Panc1 (cell line): ENCODE measurements around the gene STK10. TPM values are rescaled to one million over a fixed set of nuclear protein-coding genes. Genes with fewer than 3 reads are reported as not detected.

Source experiments
- ATAC-seq: fragments of 200-7000 bp; cut with Tn5 transposase; 2 replicates; pipeline ENCODE4 v1.9.1; 2020; ENCODE audit warnings: mild to moderate bottlenecking, moderate library complexity
- BruUV-seq: library from RNA; stranded (reverse); fragments of 400-500 nt; replicated peaks from 2 replicates; lab custom pipeline; 2021; lab: Mats Ljungman, UMichigan
- CTCF ChIA-PET: fragments of 300-600 bp; sonication (Branson Sonifier 250); formaldehyde crosslinking; loops from one replicate; lab custom pipeline; 2022; ENCODE audit warnings: antibody characterized with exemption; lab: Charles Lee
- POLR2A ChIA-PET: fragments of 300-600 bp; sonication (Branson Sonifier 250); formaldehyde crosslinking; loops from one replicate; lab custom pipeline; 2022; ENCODE audit warnings: antibody characterized with exemption; lab: Charles Lee
- DNase-seq: peaks from one replicate; pipeline ENCODE4 v3.0.0-alpha.2; 2010; ENCODE audit warnings: low read depth, low spot score
- H3K27ac ChIP-seq: 2 replicates; pipeline ENCODE4 v1.5.1; 2011; ENCODE audit warnings: mild to moderate bottlenecking, low read length, inconsistent platforms
- H3K27me3 ChIP-seq: fragments of 200-500 bp; sonication (Bioruptor generic); 2 replicates; pipeline ENCODE4 v1.6.0; 2014; ENCODE audit warnings: low read length, inconsistent platforms; ENCODE audit not compliant: control insufficient read depth, insufficient read depth
- H3K36me3 ChIP-seq: fragments of 200-500 bp; sonication (Bioruptor generic); 2 replicates; pipeline ENCODE4 v1.5.1; 2014; ENCODE audit warnings: inconsistent platforms, mild to moderate bottlenecking, low read length, moderate library complexity; ENCODE audit not compliant: control insufficient read depth, insufficient read depth
- H3K4me1 ChIP-seq: 2 replicates; pipeline ENCODE4 v1.5.1; 2011; ENCODE audit warnings: inconsistent platforms, mild to moderate bottlenecking, low read length, moderate library complexity; ENCODE audit not compliant: control insufficient read depth, insufficient read depth
- H3K4me3 ChIP-seq, 2 experiments: 2 replicates each; pipeline ENCODE4 v1.5.1; 2011 to 2012; ENCODE audit warnings: low read depth in 2 of 2, low read length in 2 of 2, mild to moderate bottlenecking in 2 of 2, inconsistent platforms in 1 of 2, moderate library complexity in 1 of 2
- H3K9me3 ChIP-seq: fragments of 200-500 bp; sonication (Bioruptor generic); 2 replicates; pipeline ENCODE4 v1.5.1; 2014; ENCODE audit warnings: low read depth, mild to moderate bottlenecking, inconsistent platforms, low read length, moderate library complexity; ENCODE audit not compliant: control insufficient read depth, insufficient read depth
- POLR2AphosphoS5 ChIP-seq: IDR thresholded peaks from 2 replicates; pipeline ENCODE4 v1.6.1; 2012; ENCODE audit warnings: mild to moderate bottlenecking, low read depth, low read length, moderate library complexity
- SIN3A ChIP-seq: IDR thresholded peaks from 2 replicates; pipeline ENCODE4 v1.6.1; 2012; ENCODE audit warnings: low read depth, mild to moderate bottlenecking, low read length, moderate library complexity, borderline replicate concordance; ENCODE audit not compliant: insufficient read depth
- TCF7L2 ChIP-seq: IDR thresholded peaks from 2 replicates; pipeline ENCODE4 v1.6.1; 2011; ENCODE audit warnings: mild to moderate bottlenecking, low read depth, low read length, inconsistent platforms
- in situ Hi-C: cut with HindIII; loops from 2 replicates; pipeline ENCODE4 v1.10.0; 2016; ENCODE audit warnings: low sequenced_read_pairs, low pct_unique_long_range_greater_than_20kb
- intact Hi-C: fragments of 100-400 bp; cut with micrococcal nuclease; formaldehyde crosslinking; loops from one replicate; pipeline ENCODE4 v1.10.0; 2022; ENCODE audit not compliant: unreplicated experiment
- total RNA-seq: library from RNA; stranded (reverse); gene quantifications from one replicate; pipeline ENCODE4 v1.2.1, GENCODE V29; 2021; ENCODE audit not compliant: unreplicated experiment
- TF ChIP-seq, protein P1 (sequence below), 2 experiments: IDR thresholded peaks; 2 replicates each; pipeline ENCODE4 v1.6.1; 2011 to 2012; ENCODE audit warnings: low read depth in 2 of 2, control low read depth in 1 of 2, low read length in 1 of 2, mild to moderate bottlenecking in 1 of 2, moderate library complexity in 1 of 2; ENCODE audit not compliant: insufficient read depth in 1 of 2
- TF ChIP-seq, protein P2 (sequence below): fragments of 450-650 bp; IDR thresholded peaks from 2 replicates; pipeline ENCODE4 v1.5.1; 2017; ENCODE audit warnings: mild to moderate bottlenecking

The STK10 gene
- total RNA-seq, 1 experiment from 2014 or later, result 34.9 TPM

DNA sequence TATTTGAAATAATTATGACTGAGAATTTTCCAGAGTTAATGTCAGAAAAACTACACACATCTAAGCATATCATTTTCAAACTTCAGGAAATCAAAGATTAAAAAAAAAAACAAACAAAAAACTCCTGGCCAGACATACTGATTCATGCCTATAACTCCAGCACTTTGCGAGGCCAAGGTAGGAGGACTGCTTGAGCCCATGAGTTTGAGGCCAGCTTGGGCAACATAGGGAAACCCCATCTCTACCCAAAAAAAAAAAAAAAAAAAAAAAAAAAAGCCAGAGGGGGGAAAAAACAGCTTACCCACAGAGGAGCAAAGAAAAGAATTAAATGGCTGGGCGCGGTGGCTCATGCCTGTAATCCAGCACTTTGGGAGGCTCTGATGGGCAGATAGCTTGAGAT lies 28.3 kb upstream of the STK10 start:
- no peak for DNase-seq
- Histone ChIP-seq H3K27ac (no peak overlapping the region), H3K4me3 (no peak overlapping the region), H3K27me3 (no peaks in the 10 kb centered on the region), H3K4me1 (no peaks in the 10 kb centered on the region), H3K9me3 (no peaks in the 10 kb centered on the region), H3K36me3 (peaks cover 3% of the 10 kb centered on the region)
- intact Hi-C loops (no loop called here), in situ Hi-C loops (no loop called here)
- ChIA-PET POLR2A (interaction anchor here (0.6 kb wide), 1 partner anchor 31 kb away, joined by 6 read pairs; no protein-coding TSS in a partner anchor), CTCF (no interaction called here)
- TF ChIP-seq SIN3A, result no peak
- TF ChIP-seq, protein P1, sequence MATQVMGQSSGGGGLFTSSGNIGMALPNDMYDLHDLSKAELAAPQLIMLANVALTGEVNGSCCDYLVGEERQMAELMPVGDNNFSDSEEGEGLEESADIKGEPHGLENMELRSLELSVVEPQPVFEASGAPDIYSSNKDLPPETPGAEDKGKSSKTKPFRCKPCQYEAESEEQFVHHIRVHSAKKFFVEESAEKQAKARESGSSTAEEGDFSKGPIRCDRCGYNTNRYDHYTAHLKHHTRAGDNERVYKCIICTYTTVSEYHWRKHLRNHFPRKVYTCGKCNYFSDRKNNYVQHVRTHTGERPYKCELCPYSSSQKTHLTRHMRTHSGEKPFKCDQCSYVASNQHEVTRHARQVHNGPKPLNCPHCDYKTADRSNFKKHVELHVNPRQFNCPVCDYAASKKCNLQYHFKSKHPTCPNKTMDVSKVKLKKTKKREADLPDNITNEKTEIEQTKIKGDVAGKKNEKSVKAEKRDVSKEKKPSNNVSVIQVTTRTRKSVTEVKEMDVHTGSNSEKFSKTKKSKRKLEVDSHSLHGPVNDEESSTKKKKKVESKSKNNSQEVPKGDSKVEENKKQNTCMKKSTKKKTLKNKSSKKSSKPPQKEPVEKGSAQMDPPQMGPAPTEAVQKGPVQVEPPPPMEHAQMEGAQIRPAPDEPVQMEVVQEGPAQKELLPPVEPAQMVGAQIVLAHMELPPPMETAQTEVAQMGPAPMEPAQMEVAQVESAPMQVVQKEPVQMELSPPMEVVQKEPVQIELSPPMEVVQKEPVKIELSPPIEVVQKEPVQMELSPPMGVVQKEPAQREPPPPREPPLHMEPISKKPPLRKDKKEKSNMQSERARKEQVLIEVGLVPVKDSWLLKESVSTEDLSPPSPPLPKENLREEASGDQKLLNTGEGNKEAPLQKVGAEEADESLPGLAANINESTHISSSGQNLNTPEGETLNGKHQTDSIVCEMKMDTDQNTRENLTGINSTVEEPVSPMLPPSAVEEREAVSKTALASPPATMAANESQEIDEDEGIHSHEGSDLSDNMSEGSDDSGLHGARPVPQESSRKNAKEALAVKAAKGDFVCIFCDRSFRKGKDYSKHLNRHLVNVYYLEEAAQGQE (IDR thresholded peaks at IDR 0.05; ENCODE audit: insufficient read depth in 1 of 2, low read depth in 2 of 2, low read length in 1 of 2), result no peak
- no peak for TF ChIP-seq POLR2AphosphoS5
- no peak for TF ChIP-seq TCF7L2
- TF ChIP-seq, protein P2, sequence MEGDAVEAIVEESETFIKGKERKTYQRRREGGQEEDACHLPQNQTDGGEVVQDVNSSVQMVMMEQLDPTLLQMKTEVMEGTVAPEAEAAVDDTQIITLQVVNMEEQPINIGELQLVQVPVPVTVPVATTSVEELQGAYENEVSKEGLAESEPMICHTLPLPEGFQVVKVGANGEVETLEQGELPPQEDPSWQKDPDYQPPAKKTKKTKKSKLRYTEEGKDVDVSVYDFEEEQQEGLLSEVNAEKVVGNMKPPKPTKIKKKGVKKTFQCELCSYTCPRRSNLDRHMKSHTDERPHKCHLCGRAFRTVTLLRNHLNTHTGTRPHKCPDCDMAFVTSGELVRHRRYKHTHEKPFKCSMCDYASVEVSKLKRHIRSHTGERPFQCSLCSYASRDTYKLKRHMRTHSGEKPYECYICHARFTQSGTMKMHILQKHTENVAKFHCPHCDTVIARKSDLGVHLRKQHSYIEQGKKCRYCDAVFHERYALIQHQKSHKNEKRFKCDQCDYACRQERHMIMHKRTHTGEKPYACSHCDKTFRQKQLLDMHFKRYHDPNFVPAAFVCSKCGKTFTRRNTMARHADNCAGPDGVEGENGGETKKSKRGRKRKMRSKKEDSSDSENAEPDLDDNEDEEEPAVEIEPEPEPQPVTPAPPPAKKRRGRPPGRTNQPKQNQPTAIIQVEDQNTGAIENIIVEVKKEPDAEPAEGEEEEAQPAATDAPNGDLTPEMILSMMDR, result no peak
- no TSS peak for BruUV-seq
- no peak for ATAC-seq

DNA sequence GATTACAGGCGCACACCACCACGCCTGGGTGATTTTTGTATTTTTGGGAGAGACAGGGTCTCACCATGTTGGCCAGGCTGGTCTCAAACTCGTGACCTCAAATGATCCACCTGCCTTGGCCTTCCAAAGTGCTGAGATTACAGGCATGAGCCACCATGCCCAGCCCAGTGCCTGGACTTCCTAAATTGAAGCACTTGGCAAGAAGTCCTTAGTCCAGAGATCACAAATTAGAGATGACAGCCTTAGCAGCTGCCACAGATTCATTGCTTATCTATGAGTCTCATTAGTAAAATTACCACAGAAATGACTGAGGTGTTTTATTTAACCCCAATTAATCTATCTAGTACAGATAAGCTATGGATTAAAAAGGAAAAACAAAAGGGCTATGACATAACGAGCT lies 25.1 kb upstream of the STK10 start:
- no peaks in the 10 kb centered on the region for H3K4me1 ChIP-seq
- no peaks in the 10 kb centered on the region for H3K9me3 ChIP-seq
- CTCF ChIA-PET, result interaction anchor here (0.5 kb wide), 1 partner anchor 154 kb away, joined by 5 read pairs; no protein-coding TSS in a partner anchor
- BruUV-seq, result no TSS peak
- H3K36me3 ChIP-seq, result peaks cover 10% of the 10 kb centered on the region
- intact Hi-C loops, result no loop called here
- no peak overlapping the region for H3K4me3 ChIP-seq
- DNase-seq (no peak), ATAC-seq (no peak)
- TF ChIP-seq, protein P2, result no peak
- TF ChIP-seq TCF7L2, result no peak
- TF ChIP-seq, protein P1 (IDR thresholded peaks at IDR 0.05; ENCODE audit: insufficient read depth in 1 of 2, low read depth in 2 of 2, low read length in 1 of 2), result no peak
- TF ChIP-seq SIN3A, result no peak
- no peak for TF ChIP-seq POLR2AphosphoS5
- no peaks in the 10 kb centered on the region for H3K27me3 ChIP-seq
- POLR2A ChIA-PET, result no interaction called here
- H3K27ac ChIP-seq, result no peak overlapping the region
- in situ Hi-C loops, result no loop called here
